CD1c-positive myeloid dendritic cell (primary cell): Measurements from ENCODE around the gene FOSL2.

ENCODE experiments used
- DNase-seq: peaks from one replicate; pipeline ENCODE4 v3.0.0-alpha.2; 2016; ENCODE audit errors: extremely low spot score

FOSL2 gene

GRCh38 chr2:28375236-28375635 lies 17.4 kb upstream of the FOSL2 start:
- DNase-seq: no peak

GRCh38 chr2:28375742-28376631 lies 16.7 kb upstream of the FOSL2 start:
- DNase-seq: no peak

- no peak for DNase-seq
These were observed 15.4 kb upstream of the FOSL2 start for GRCh38 chr2:28377195-28377816.

GRCh38 chr2:28377984-28378678 lies 14.5 kb upstream of the FOSL2 start:
- DNase-seq: peak; percentile 32

GRCh38 chr2:28378679-28379584 lies 13.7 kb upstream of the FOSL2 start:
- no peak for DNase-seq

GRCh38 chr2:28380219-28380618 lies 12.4 kb upstream of the FOSL2 start:
- no peak for DNase-seq

- DNase-seq: no peak
These were observed 11.2 kb upstream of the FOSL2 start for GRCh38 chr2:28381225-28382180.

- DNase-seq: no peak
These were observed 9.9 kb upstream of the FOSL2 start for GRCh38 chr2:28382755-28383154.

GRCh38 chr2:28387082-28387960 lies 5.3 kb upstream of the FOSL2 start:
- no peak for DNase-seq

GRCh38 chr2:28389399-28390240 lies 3.0 kb upstream of the FOSL2 start:
- DNase-seq: no peak

- DNase-seq: peak; percentile 84
These were observed 2.4 kb upstream of the FOSL2 start for GRCh38 chr2:28390241-28390745.

GRCh38 chr2:28390746-28391563 lies 1.7 kb upstream of the FOSL2 start:
- DNase-seq: no peak

- DNase-seq: peak; percentile 86
These were observed 928 bp upstream of the FOSL2 start for GRCh38 chr2:28391564-28392296.

- peak; percentile 72 for DNase-seq
These were observed 617 bp downstream of the FOSL2 start for GRCh38 chr2:28393114-28393836.

GRCh38 chr2:28394331-28394877 lies 1.7 kb downstream of the FOSL2 start:
- DNase-seq: peak; percentile 39

GRCh38 chr2:28394997-28395333 lies 2.3 kb downstream of the FOSL2 start:
- no peak for DNase-seq
